Measurements from ENCODE around the gene PAQR8.

The PAQR8 gene

DNA sequence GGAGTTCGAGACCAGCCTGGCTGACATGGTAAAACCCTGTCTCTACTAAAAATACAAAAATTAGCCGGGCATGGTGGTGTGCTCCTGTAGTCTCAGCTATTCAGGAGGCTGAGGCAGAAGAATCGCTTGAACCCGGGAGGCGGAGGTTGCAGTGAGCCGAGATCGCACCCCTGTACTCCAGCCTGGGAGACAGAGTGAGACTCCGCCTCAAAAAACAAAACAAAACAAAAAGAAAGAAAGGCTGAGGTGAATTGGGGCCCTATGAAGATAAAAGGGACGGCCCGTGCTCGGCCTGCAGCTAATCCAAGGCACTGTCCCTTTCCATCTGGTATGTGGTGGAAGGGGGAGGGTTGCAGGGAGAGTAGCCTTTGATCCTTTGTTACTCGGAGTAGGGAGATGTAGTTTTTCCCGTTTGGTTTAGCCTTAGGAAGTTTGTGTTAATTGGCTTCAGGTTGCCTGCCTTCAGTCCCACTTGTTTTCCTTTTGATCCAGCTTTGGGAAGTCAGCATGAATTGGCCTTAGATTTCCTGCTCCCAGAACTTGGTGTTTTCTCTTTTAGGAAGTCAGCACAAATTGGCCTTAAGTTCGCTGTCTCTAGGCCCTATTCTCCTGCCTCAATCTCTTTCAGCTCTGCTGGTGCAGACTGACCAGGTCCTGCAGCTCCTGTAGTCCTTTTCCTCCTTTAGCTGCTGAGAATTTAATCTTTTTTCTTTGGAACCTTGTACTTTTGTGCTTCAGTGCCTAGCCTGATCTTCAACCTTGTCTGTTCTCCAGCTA, 36.1 kb upstream of the PAQR8 start:
- ATAC-seq (ENCODE audit: insufficient read depth, low read depth), result no peak

DNA sequence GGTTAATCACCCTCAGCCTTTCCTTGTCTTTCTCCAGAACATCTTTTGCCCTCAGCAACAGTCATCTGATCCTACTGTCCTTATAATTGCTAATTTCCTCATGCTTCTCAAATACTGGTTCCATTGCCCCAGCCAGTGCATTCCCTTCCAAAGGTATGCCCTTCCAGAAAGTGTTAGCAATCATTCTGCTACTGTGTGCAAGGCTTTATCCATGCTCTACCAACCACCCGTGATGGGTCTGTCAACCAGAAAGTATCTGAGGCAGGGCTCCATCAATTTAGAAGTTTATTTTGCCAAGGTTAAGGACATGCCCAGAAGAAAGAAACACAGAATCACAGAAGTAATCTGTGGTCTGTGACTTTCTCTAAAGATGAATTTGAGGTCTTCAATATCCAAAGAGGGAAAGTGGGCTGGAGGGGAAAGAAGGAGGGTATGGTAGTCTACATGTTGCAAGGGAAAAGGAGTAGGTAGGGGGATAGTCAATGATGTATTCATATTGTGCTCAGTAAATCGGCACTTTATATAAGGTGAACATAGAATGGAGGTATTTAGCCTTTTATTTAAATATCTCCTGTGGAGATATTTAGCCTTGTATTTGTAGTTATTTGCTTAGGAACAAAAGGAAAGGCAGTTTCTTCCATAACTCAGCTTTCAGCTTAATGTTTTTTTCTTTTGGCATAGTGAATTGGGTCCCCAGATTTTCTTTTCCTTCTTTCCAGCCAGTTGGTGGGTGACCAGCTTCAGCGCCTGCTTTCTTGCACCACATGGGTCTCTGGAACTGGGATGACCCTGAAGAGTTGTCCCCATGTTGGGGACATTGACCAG, 35.2 kb upstream of the PAQR8 start:
- no peak for DNase-seq
- Histone ChIP-seq H3K4me1 (ENCODE audit: insufficient read depth, low read length) (no peaks in the 10 kb centered on the region), H3K9ac (ENCODE audit: low read depth, low read length) (no peak overlapping the region), H2AFZ (ENCODE audit: low read depth, low read length) (no peak overlapping the region), H4K20me1 (ENCODE audit: insufficient read depth, low read length) (no peaks in the 10 kb centered on the region), H3K27me3 (ENCODE audit: insufficient read depth, low read length, poor library complexity) (no peaks in the 10 kb centered on the region), H3K36me3 (ENCODE audit: insufficient read depth, low read length) (no peaks in the 10 kb centered on the region), H3K79me2 (ENCODE audit: insufficient read depth, low read length) (no peaks in the 10 kb centered on the region), H3K4me3 (ENCODE audit: low read depth in 1 of 2, low read length in 2 of 2) (no peak overlapping the region), H3K4me2 (ENCODE audit: insufficient read depth, low read length) (no peak overlapping the region), H3K9me3 (ENCODE audit: insufficient read depth, low read length, severe bottlenecking) (no peaks in the 10 kb centered on the region), H3K27ac (ENCODE audit: low read length) (no peak overlapping the region)
- TF ChIP-seq, protein P1, sequence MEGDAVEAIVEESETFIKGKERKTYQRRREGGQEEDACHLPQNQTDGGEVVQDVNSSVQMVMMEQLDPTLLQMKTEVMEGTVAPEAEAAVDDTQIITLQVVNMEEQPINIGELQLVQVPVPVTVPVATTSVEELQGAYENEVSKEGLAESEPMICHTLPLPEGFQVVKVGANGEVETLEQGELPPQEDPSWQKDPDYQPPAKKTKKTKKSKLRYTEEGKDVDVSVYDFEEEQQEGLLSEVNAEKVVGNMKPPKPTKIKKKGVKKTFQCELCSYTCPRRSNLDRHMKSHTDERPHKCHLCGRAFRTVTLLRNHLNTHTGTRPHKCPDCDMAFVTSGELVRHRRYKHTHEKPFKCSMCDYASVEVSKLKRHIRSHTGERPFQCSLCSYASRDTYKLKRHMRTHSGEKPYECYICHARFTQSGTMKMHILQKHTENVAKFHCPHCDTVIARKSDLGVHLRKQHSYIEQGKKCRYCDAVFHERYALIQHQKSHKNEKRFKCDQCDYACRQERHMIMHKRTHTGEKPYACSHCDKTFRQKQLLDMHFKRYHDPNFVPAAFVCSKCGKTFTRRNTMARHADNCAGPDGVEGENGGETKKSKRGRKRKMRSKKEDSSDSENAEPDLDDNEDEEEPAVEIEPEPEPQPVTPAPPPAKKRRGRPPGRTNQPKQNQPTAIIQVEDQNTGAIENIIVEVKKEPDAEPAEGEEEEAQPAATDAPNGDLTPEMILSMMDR (IDR thresholded peaks at IDR 0.05; ENCODE audit: borderline replicate concordance, extremely low read depth, low read length, poor library complexity, severe bottlenecking), result no peak
- TF ChIP-seq EZH2 (IDR thresholded peaks at IDR 0.05; ENCODE audit: borderline replicate concordance, low read depth, low read length, severe bottlenecking), result no peak
- ATAC-seq (ENCODE audit: insufficient read depth, low read depth), result no peak

More for the DNA sequence above, 36.1 kb upstream of the PAQR8 start:
- Histone ChIP-seq H3K4me2 (ENCODE audit: insufficient read depth, low read length) (no peak overlapping the region), H3K27me3 (ENCODE audit: insufficient read depth, low read length, poor library complexity) (no peaks in the 10 kb centered on the region), H2AFZ (ENCODE audit: low read depth, low read length) (no peak overlapping the region), H3K36me3 (ENCODE audit: insufficient read depth, low read length) (no peaks in the 10 kb centered on the region), H3K79me2 (ENCODE audit: insufficient read depth, low read length) (no peaks in the 10 kb centered on the region), H4K20me1 (ENCODE audit: insufficient read depth, low read length) (no peaks in the 10 kb centered on the region), H3K27ac (ENCODE audit: low read length) (no peak overlapping the region), H3K9me3 (ENCODE audit: insufficient read depth, low read length, severe bottlenecking) (no peaks in the 10 kb centered on the region), H3K4me3 (ENCODE audit: low read depth in 1 of 2, low read length in 2 of 2) (no peak overlapping the region), H3K9ac (ENCODE audit: low read depth, low read length) (no peak overlapping the region), H3K4me1 (ENCODE audit: insufficient read depth, low read length) (no peaks in the 10 kb centered on the region)
- TF ChIP-seq, protein P1 (IDR thresholded peaks at IDR 0.05; ENCODE audit: borderline replicate concordance, extremely low read depth, low read length, poor library complexity, severe bottlenecking), result no peak
- TF ChIP-seq EZH2 (IDR thresholded peaks at IDR 0.05; ENCODE audit: borderline replicate concordance, low read depth, low read length, severe bottlenecking), result no peak
- no peak for DNase-seq

DNA sequence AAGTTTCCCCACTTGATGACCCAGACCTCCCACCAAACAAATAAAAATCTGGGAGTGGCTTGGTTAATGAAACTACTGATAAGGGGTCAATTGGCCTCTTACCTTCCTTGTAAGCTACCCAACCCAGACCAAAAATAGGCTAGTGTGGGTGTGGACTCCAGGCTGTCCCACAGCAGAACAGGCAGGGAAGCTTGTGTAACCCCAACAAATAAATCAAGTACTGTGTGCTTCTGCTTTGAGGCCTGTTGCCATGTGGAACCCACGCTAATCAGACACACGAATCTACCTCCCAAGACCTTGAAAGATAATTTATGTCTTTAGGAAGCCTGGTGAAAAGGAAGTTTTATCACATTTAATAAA, 33.7 kb upstream of the PAQR8 start:
- Histone ChIP-seq H3K9ac (ENCODE audit: low read depth, low read length) (no peak overlapping the region), H2AFZ (ENCODE audit: low read depth, low read length) (no peak overlapping the region), H3K4me2 (ENCODE audit: insufficient read depth, low read length) (no peak overlapping the region), H3K79me2 (ENCODE audit: insufficient read depth, low read length) (no peaks in the 10 kb centered on the region), H4K20me1 (ENCODE audit: insufficient read depth, low read length) (no peaks in the 10 kb centered on the region), H3K36me3 (ENCODE audit: insufficient read depth, low read length) (no peaks in the 10 kb centered on the region), H3K4me1 (ENCODE audit: insufficient read depth, low read length) (no peaks in the 10 kb centered on the region), H3K27ac (ENCODE audit: low read length) (no peak overlapping the region), H3K27me3 (ENCODE audit: insufficient read depth, low read length, poor library complexity) (no peaks in the 10 kb centered on the region), H3K4me3 (ENCODE audit: low read depth in 1 of 2, low read length in 2 of 2) (no peak overlapping the region), H3K9me3 (ENCODE audit: insufficient read depth, low read length, severe bottlenecking) (no peaks in the 10 kb centered on the region)
- TF ChIP-seq, protein P1 (IDR thresholded peaks at IDR 0.05; ENCODE audit: borderline replicate concordance, extremely low read depth, low read length, poor library complexity, severe bottlenecking), result no peak
- no peak for TF ChIP-seq EZH2 (IDR thresholded peaks at IDR 0.05; ENCODE audit: borderline replicate concordance, low read depth, low read length, severe bottlenecking)
- DNase-seq (no peak), ATAC-seq (ENCODE audit: insufficient read depth, low read depth) (no peak)

All from DND-41 (cell line).